Activated CD4-positive, alpha-beta T cell treated with anti-CD3 and anti-CD28 coated beads, Interleukin-2, amount 50 U/mL, for 24 hours (primary cell): ENCODE results near the gene TMC6.

Source experiments
- DNase-seq, 2 donors: peaks; one replicate each; pipeline ENCODE4 v3.0.0-alpha.2; 2020; ENCODE audit warnings: low read depth in 1 of 2, low spot score in 1 of 2

Gene TMC6

DNA sequence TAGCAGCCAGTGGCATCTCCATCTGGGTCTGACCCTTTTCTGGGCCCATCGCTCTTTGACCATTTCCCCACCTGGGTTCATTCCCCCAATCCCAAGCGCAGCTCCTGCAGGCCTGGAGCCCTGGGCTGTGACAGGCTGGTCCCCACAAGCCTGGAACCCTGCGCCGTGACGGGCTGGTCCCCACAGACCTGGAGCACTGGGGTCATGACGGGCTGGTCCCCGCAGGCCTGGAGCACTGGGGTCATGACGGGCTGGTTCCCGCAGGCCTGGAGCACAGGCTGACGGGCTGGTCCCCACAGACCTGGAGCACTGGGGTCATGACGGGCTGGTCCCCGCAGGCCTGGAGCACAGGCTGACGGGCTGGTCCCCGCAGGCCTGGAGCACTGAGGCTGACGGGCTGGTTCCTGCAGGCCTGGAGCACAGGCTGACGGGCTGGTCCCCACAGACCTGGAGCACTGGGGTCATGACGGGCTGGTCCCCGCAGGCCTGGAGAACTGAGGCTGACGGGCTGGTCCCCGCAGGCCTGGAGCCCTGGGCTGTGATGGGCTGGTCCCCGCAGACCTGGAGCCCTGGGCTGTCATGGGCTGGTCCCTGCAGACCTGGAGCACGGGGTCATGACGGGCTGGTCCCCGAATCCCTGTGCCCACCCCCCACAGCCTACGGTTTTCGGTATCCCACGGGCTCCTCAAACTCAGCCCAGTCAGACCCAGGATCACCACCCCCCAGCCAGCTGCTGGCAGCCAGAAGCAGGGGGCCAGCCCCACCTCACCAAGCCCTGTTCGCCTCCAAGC lies 16.6 kb downstream of the TMC6 start:
- DNase-seq = no peak

DNA sequence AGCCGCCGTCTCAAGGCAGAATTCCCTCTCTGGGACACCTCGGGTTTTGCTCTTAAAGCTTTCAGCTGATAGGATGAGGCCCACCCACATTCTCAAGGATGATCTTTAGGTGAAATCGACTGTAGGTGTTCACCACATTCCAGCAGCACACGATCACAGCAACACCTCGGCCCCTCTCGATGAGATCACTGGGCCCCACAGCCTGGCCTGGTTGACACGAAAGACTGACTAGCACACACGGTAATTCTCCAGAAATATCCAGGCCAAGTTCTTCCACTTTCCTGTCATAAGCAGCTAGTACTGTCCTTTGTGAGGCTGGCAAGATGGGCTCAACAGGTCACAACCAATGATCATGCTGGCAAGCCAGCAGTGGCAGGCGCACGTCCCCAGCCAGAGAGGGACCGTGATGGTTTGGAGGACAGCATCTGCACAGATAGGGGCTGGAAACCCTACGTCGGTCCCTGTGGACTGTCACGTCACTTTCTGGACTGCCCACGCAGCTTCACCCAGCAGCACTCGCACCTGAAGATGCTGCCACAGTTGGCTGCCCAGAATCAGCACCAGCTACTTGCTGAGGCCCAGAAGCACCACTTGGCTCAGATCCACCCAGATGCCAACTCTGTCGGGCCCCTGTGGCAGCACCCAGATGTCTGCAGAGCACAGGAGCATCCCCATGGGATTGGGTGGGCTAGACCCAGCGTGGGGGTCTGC lies 17.4 kb downstream of the TMC6 start:
- no peak for DNase-seq

DNA sequence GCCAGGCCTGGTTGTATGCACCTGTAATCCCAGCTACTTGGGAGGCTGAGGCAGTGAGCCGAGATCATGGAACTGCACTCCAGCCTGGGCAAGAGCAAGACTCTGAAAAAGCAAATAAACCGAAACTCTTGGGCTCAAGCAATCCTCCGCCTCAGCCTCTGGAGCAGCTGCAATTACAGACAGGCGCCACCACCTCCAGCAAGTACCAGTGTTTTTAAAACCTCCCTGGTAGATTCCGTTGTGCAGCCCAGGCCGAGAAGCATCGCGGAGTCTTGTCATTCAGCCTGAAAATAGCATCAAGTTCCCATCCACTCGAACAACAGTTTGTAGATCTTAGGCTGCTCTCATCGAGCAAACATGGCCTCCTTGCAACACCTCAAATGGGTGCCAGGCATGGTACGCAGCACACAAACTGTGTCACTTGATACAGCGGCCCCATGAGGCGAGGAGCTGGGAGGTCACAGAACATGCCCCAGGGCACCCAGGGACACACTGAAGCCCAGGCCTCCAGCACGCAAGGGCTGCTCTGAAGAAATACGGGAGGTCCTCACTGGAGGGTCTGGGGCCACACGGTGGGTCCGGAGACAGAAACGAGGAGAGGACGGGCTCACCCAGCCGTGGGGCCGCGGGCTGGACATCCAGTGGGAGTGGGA lies 18.1 kb downstream of the TMC6 start:
- DNase-seq = no peak

DNA sequence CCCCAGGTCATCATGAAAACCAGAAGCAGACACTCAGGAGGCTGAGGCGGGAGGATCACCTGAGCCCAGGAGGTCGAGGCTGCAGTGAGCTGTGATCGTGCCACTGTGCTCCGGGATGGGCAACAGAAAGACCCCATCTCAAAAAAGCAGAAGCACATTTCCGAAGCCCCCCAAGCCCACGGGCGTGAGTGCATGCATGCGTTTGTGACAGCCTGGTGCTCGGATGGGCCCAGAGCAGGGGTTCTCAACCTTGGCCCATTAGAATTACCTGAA lies 19.1 kb downstream of the TMC6 start:
- DNase-seq = no peak

DNA sequence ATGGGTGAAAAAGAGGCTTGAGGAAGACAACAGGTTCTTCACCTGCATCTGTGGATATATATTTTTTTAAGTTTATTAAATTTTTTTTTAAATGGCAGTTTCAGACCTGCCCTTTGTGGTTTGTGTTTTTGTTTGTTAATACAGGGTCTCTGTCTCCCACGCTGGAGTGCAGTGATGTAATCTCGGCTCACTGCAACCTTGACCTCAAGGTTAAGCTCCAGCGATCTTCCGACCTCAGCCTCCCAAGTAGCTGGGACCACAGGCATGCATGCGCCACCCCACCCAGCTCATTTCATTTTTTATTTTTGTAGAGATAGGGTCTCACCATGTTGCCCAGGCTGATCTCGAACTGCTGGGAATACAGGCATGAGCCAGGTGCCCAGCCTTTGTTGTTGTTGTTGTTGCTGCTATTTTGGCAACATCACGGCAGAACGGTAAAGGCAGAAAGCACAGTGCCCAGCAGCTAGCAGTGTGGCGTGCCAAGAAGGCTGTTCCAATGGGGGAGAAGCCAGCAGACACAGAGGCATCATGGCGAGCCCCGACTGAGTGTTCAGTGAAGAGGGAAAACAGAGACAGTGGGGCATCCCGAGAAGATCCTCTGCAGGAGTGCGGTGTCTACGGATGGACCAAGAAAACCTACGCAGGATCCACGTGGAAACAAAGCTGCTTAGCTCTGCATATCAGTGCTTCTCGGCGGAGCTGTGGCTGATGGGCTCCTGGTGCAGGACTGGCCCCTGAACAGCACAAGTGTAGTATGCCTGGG lies 19.6 kb downstream of the TMC6 start:
- no peak for DNase-seq

DNA sequence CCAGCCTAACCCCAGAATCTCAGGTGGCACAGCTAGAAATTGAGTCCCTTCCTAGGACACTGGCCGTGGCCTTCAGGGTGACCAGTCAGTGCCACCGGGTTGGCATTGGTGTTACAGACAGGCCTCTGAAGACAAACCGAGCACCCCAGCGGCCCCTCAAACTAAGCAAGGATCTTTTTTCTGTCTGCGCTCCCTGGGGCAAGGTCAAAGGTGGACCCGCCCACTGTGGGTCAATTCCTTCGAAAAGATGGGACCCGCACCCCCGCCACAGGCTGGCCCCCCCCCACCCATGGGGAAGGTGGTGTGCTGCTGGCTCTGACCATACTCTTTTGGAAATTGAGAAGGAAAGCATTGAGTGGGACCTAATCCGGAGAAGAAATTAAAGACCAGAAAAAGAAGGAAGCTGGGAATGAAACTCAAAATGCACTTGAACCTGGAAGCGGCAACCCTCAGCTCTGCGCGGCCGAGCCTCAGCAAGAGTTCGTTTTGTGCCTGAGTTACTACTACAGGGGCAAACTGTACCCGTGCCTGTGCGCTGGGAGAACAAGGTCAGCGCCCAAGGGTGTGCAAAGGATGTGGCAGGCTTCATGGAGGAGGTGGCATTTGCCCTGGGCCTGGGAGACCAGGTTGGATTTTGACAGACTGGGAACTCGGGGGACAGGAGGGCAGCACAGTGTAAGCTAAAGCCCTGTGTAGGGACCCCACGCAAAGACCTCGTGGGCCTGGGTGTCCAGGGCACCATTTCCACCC lies 20.4 kb downstream of the TMC6 start:
- no peak for DNase-seq

DNA sequence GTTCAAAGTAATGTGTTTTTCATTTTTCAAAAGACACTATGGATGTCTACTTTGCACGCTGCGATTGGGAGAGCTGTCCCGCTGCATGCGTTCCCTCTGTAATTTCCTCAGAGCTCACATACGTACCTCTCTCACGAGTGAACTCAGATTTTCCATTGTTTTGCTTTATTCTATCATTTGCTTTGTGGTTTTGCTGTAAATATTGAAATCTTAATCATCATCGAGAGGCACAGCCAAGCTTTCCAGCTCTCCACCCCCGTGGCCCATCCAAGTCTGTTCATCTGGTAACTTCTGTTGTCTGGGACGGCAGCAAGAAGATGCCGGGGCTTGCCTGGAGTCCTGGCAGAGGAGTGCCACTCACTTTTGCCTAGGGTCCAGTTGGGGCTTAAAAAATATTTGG lies 21.1 kb downstream of the TMC6 start:
- no peak for DNase-seq

DNA sequence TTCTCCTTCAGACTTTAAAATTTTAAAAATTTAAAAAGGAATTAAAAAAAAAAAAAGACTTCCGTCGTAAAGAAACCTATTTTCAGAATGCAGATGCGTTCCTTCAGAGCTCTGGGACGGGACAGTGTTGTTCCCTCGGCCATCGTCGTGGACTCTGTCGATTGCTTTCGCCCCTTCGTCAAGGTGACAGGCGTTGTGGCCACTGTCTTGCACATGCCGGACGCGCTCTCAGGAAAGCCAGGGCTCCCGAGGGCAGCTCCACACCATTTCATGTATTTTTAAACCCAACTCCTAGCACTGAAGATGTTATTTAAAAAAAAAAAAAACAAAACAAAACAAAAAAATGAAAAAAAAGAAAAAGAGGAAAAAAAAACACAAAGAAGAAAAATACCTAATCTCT lies 22.3 kb downstream of the TMC6 start:
- DNase-seq = no peak

DNA sequence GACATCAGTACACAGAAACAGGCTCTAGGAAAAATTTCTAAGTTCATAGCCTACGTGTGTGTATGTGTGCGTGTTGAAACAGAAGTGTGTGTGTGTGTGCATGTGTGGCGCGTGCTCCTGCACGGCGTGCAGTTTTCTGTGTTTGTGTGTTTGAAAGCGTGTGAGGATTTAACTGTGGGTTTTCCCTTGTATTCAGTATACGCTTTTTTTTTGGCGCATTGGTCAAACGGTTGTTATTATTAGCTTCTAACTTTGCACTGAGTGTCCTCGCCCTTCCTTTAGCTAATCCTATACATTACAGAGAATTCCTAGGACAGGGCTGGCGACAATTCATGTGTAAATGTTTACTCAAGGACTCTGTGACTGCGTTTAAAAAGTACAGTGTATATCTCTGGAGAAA lies 23.0 kb downstream of the TMC6 start:
- no peak for DNase-seq

DNA sequence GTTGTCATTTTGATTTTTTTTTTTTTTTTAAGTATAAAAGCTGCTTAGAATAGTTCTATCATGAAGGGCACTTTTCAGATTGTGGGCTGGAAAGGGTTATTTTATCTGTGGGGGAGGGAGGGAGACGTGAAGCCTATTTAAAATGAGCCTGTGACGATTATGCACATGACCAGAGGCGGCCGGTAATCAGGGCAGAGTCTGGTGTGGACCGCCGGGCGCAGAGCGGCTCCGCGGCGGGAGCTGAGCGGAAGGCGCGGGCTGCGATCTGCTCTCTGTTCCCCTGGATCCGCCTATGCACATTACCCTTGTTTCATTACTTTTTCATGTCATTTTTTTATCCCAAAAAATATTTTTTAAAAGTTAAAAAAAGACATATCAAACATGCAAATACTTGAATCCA lies 23.5 kb downstream of the TMC6 start:
- DNase-seq = no peak

DNA sequence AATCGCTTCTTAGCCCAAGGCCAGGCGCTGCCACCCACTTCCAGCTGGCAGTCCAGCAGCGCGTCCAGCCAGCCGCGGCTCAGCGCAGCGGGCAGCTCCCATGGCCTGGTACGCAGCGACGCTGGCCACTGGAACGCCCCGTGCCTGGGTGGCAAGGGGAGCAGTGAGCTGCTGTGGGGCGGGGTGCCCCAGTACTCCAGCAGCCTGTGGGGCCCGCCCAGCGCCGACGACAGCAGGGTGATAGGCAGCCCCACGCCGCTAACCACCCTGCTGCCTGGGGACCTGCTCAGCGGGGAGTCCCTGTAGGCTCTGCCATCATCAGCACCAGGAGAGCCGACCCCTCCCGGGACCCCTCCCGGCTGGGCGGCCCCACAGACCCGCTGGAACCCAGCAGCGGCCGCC lies 24.0 kb downstream of the TMC6 start:
- no peak for DNase-seq

DNA sequence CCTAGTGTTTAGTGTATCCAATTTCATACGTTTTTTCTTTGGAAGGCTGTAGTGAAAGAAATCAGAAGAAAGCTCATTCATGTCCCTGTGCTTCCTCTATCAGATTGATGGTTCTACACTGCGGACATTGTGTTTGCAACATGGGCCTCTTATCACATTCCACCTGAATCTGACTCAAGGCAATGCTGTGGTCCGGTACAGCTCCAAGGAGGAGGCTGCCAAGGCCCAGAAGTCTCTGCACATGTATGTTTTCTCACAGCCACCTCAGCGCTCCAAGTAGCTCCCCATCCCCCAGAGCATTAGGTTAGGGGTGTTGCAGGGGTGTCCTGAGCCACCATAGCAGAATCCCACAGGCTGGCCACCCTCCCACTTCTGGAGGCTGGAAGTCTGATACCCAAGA lies 25.2 kb downstream of the TMC6 start:
- no peak for DNase-seq

DNA sequence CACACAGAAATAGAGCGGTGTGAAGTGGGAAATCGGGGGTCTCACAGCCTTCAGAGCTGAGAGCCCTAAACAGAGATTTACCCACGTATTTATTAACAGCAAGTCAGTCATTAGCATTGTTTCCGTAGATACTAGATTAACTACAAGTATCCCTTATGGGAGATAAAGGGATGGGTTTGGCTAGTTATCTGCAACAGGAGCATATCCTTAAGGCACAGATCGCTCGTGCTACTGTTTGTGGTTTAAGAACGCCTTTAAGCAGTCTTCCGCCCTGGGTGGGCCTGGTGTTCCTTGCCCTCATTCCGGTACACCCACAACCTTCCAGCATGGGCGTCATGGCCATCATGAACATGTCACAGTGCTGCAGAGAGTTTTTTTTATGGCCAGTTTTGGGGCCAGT lies 27.0 kb downstream of the TMC6 start:
- no peak for DNase-seq

DNA sequence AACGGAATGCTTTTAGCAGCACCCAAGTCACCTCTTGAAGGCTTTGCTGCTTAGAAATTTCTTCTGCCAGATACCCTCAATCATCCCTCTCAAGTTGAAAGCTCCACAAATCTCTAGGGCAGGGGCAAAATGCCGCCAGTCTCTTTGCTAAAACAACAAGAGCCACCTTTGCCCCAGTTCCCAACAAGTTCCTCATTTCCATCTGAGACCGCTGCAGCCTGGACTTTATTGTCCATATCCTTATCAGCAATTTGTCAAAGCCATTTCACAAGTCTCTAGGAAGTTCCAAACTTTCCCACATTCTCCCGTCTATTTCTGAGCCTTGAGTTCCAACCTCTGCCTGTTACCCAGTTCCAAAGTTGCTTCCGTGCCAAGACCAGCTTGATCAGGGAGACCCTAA lies 27.4 kb downstream of the TMC6 start:
- DNase-seq = no peak

DNA sequence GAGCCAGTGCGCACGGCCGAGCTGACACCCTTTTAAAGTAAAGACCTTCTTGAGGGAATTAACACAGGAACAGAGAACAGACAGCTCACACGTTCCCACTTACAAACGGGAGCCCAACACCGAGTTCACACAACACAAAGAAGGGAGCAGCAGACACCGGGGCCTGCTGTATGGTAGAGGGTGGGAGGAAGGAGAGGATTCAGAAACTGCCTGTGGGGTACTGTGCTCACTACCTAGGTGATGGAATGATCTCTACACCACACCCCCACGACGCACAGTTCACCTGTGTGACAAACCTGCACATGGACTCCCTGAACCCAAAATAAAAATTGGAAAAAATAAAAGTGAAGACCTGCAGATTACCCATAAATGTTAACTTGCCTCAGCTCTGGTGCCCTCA lies 32.5 kb downstream of the TMC6 start:
- DNase-seq = no peak

DNA sequence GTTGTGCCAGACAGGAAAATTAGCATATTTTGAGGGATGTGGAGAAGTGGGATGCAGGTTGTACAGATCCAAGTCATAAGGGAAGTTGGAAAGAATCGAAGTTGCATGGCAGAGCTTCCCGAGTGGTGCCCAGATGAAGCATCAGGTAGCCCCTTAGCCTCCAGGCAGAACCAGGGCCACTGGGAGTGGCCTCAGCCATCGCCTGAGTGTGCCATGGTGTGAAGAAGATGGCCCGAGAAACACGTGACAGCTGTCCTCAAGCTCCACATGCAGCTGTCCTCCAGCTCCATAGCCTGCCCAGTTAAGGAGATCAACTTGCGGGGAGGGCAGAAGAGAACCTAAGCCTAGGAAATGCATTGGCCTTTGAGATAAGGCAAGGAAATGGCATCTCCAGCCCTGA lies 33.5 kb downstream of the TMC6 start:
- no peak for DNase-seq

DNA sequence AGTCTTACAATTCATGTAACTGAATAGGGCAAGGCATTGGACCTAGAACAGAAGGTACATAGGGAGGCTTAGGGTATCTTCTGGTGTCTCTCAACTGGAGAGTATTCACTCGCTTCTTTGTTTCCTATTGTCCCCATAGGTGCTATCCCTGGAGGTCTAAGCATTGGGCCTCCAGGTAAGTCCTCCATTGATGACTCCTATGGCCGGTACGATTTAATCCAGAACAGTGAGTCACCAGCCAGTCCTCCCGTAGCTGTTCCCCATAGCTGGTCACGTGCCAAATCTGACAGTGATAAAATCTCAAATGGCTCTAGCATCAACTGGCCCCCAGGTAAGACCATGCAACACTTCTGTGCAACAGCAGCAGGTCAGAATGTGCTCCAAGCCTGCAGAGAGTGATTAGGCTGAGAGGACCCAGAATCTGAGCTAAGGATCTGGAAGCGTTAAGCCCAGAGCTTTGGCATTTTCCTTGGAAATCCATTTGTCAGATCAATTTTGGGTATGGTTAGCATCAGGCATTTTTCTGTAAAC lies 35.7 kb downstream of the TMC6 start:
- no peak for DNase-seq

DNA sequence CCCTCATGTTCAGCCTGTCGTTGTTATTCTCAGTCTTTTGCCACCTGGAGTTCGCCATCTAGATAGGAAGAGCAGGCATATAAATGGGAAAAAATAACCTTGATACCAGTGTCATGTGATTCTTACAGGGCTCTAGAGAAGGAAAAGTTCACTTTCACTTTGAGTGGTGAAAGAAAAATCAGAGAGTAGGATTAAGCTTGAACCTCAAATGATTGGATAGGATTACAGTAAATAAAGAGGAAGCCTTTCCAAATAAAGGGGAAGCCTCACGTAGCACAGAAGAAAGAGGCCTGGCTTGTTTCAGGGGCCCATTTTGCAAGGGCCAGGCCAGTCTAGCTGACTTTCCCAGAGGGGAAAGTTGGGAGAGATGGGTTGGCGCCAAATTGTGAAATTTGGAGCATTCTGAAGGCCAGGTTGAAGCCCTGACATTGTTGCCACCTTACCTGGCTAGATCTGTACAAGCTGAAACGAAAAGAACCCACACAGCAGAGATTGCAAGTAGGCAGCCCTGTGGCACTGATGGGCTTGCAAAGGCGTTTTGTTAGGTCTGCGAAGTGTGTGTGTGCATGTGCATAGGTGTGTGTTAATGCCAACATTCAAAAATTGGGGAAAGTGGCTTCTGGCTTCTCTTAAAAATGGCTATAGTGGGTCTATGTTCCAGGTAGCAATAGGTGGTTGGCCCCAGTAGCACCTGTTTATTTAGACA lies 38.8 kb downstream of the TMC6 start:
- no peak for DNase-seq

DNA sequence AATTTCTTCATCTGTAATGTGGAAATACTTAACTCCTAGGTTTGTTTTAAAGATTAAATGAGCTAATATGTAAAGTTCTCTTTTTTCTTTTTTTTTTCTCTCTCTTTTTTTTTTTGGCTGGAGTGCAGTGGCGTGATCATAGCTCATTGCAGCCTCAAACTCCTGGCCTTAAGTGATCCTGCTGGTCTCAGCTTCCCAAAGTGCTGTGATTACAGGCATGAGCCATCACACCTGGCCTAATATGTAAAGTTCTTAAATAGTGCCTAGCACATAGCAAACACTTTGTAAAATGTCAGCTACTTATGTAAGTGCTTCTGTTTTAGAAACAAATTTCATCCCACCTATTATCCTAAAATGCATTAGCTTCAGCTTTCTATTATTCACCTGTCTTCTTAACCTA lies 40.0 kb downstream of the TMC6 start:
- DNase-seq = no peak

DNA sequence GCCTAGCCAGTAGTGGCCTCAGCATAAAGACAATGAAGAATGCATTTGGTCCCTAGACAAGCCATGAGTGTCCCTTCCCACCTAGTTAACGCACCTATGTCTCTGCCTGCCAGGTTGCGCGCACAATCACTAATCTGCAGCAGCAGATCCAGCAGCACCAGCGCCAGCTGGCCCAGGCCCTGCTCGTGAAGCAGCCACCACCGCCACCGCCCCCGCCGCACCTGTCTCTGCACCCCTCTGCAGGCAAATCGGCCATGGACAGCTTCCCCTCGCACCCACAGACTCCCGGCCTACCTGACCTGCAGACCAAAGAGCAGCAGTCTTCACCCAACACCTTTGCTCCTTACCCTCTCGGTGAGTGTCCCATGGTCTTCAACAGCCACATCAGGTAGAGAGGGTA lies 41.8 kb downstream of the TMC6 start:
- no peak for DNase-seq
